Nephron (organoid): ENCODE results near the gene MTX1.
"Not testable (repeated sequence)": the region's sequence is repeated elsewhere in the genome, so short reads cannot be mapped to it uniquely, and the experiment has no call there.

Experiments used
- H3K27ac Mint-ChIP-seq, 3 experiments: 2 replicates each; pipeline ENCODE4 v1.8.0; 2020; ENCODE audit warnings: mixed read lengths in 3 of 3, mild to moderate bottlenecking in 2 of 3, moderate library complexity in 1 of 3
- H3K27me3 Mint-ChIP-seq: 2 replicates; pipeline ENCODE4 v1.8.0; 2021; ENCODE audit warnings: low read depth, mild to moderate bottlenecking, moderate library complexity, mixed read lengths
- H3K36me3 Mint-ChIP-seq: 2 replicates; pipeline ENCODE4 v1.8.0; 2020; ENCODE audit warnings: low read depth, mixed read lengths
- H3K4me1 Mint-ChIP-seq: 2 replicates; pipeline ENCODE4 v1.8.0; 2020; ENCODE audit warnings: mixed read lengths
- H3K4me3 Mint-ChIP-seq, 3 experiments: 2 replicates each; pipeline ENCODE4 v1.8.0; 2020; ENCODE audit warnings: mild to moderate bottlenecking in 3 of 3, mixed read lengths in 3 of 3, moderate library complexity in 2 of 3
- H3K9me3 Mint-ChIP-seq: 2 replicates; pipeline ENCODE4 v1.8.0; 2020; ENCODE audit warnings: mixed read lengths
- CTCF ChIP-seq, 3 experiments: fragments of 200-600 bp; sonication (generic); IDR thresholded peaks; one replicate each; pipeline ENCODE4 v1.5.0; 2021; ENCODE audit warnings: antibody characterized with exemption in 3 of 3; ENCODE audit not compliant: unreplicated experiment in 3 of 3

MTX1 gene

GRCh38 chr1:155166471-155167165, 41.9 kb upstream of the MTX1 start:
- no peak for TF ChIP-seq CTCF (IDR thresholded peaks at IDR 0.05; ENCODE audit: unreplicated experiment in 3 of 3)

GRCh38 chr1:155167166-155168104, 41.1 kb upstream of the MTX1 start:
- H3K27me3 Mint-ChIP-seq = no peaks in the 10 kb centered on the region
- peak overlapping the region; percentile 63 to 72 (median 65) for H3K4me3 Mint-ChIP-seq
- peak; percentile 70 to 76 (median 73) for TF ChIP-seq CTCF (IDR thresholded peaks at IDR 0.05; ENCODE audit: unreplicated experiment in 3 of 3)
- H3K36me3 Mint-ChIP-seq = peaks cover 15% of the 10 kb centered on the region
- peak overlapping the region; percentile 24 to 84 (median 49) for H3K27ac Mint-ChIP-seq
- H3K9me3 Mint-ChIP-seq = peaks cover 7% of the 10 kb centered on the region
- H3K4me1 Mint-ChIP-seq = peaks cover 24% of the 10 kb centered on the region

More at GRCh38 chr1:155166471-155167165, 41.9 kb upstream of the MTX1 start:
- Mint-ChIP-seq H3K9me3 (peaks cover 7% of the 10 kb centered on the region), H3K36me3 (peaks cover 15% of the 10 kb centered on the region), H3K4me1 (peaks cover 17% of the 10 kb centered on the region), H3K27ac (no peak overlapping the region), H3K4me3 (peak overlapping the region in 1 of 3 experiments; percentile 72), H3K27me3 (no peaks in the 10 kb centered on the region)

- Mint-ChIP-seq H3K36me3 (peaks cover 15% of the 10 kb centered on the region), H3K4me3 (peak overlapping the region; percentile 63 to 72 (median 65)), H3K4me1 (peaks cover 25% of the 10 kb centered on the region), H3K27ac (peak overlapping the region in 2 of 3 experiments; percentile 49 to 84)
- not testable (repeated sequence) for H3K27me3 Mint-ChIP-seq, H3K9me3 Mint-ChIP-seq
Measured at GRCh38 chr1:155168105-155168445, 40.4 kb upstream of the MTX1 start.

- peaks cover 6% of the 10 kb centered on the region for H3K9me3 Mint-ChIP-seq
- H3K4me1 Mint-ChIP-seq = peaks cover 31% of the 10 kb centered on the region
- H3K27me3 Mint-ChIP-seq = peaks cover 4% of the 10 kb centered on the region
- peaks cover 15% of the 10 kb centered on the region for H3K36me3 Mint-ChIP-seq
- TF ChIP-seq CTCF (IDR thresholded peaks at IDR 0.05; ENCODE audit: unreplicated experiment in 3 of 3) = no peak
- H3K4me3 Mint-ChIP-seq = peak overlapping the region in 1 of 3 experiments; percentile 60
- no peak overlapping the region for H3K27ac Mint-ChIP-seq
Measured at GRCh38 chr1:155168456-155169210, 39.9 kb upstream of the MTX1 start.

GRCh38 chr1:155169541-155169940, 39.0 kb upstream of the MTX1 start:
- peaks cover 7% of the 10 kb centered on the region for H3K27me3 Mint-ChIP-seq
- no peak for TF ChIP-seq CTCF (IDR thresholded peaks at IDR 0.05; ENCODE audit: unreplicated experiment in 3 of 3)
- peaks cover 15% of the 10 kb centered on the region for H3K36me3 Mint-ChIP-seq
- peak overlapping the region; percentile 60 to 69 (median 64) for H3K4me3 Mint-ChIP-seq
- peaks cover 36% of the 10 kb centered on the region for H3K4me1 Mint-ChIP-seq
- H3K27ac Mint-ChIP-seq = no peak overlapping the region
- peaks cover 3% of the 10 kb centered on the region for H3K9me3 Mint-ChIP-seq
